Activated naive CD4-positive, alpha-beta T cell (primary cell): Measurements from ENCODE around the gene APOBEC3H.

Source experiments
- DNase-seq, 4 experiments: peaks; one replicate each; lab custom pipeline; 2025; lab: John Stamatoyannopoulos, UW

Gene APOBEC3H

GRCh38 chr22:39081016-39081415 lies 16.0 kb upstream of the APOBEC3H start:
- no peak for DNase-seq

DNA sequence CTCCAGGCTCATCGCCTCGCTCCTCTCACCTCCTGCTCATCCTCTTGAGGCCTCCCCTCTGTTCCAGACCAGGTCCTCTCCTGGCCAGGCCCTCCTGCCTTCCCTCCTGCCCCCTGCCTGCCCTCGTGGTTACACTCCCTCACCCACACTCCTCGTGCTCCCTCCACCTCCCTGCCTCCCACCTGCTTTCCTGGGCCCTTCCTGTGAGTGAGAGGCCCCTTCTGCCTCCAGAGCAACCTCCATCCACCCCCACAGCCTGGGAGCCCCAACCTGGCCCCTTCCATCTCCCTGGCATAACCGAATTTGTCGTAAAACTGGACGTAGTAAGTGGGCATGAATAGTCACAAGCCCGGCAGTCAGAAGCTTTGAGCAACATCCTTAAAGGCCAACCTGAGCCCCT lies 15.4 kb upstream of the APOBEC3H start:
- DNase-seq, result no peak

GRCh38 chr22:39083212-39084165 lies 13.6 kb upstream of the APOBEC3H start:
- no peak for DNase-seq

- no peak for DNase-seq
Measured at GRCh38 chr22:39084666-39085065, 12.4 kb upstream of the APOBEC3H start.

- no peak for DNase-seq
Measured at GRCh38 chr22:39087098-39087497, 9.9 kb upstream of the APOBEC3H start.

- no peak for DNase-seq
Measured at GRCh38 chr22:39087881-39088684, 9.0 kb upstream of the APOBEC3H start.

- no peak for DNase-seq
Measured at GRCh38 chr22:39088685-39089032, 8.4 kb upstream of the APOBEC3H start.

- no peak for DNase-seq
Measured at GRCh38 chr22:39089928-39090327, 7.1 kb upstream of the APOBEC3H start.

DNA sequence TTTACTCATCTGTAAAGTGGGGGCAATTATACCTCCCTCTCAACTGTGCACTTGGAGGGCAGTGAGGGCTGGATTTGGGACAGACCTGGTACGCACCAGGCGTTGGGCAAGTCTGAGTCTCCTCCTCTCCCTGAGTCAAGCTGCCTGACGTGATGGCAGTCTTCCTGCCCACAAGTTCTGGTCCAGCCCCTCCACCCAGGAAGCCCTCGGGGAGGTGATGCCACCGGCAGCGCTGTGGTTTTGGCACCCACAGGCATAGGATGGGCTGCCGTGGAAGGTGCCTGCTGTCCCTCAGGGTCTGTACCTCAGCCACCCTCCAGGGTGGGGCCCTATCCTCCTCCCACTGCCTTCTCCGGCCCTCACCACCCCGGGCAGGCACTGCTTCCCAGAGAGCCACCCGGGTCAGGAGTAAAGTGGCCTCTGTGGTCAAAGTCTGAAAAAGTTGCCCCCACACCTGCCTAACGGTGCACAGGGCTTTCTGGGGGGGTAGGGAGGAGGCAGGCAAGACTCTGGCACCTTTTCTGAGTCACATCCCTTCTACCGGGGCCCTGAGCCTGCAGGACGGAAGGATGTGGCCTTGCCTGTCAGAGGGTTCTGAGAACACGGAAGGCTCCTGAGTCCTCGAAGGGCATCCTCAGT lies 6.5 kb upstream of the APOBEC3H start:
- peak; percentile 20 to 76 (median 47) for DNase-seq

- no peak for DNase-seq
Measured at GRCh38 chr22:39091126-39092081, 5.6 kb upstream of the APOBEC3H start.

GRCh38 chr22:39092111-39092862 lies 4.8 kb upstream of the APOBEC3H start:
- DNase-seq, result no peak

- no peak for DNase-seq
Measured at GRCh38 chr22:39094717-39095389, 2.2 kb upstream of the APOBEC3H start.

DNA sequence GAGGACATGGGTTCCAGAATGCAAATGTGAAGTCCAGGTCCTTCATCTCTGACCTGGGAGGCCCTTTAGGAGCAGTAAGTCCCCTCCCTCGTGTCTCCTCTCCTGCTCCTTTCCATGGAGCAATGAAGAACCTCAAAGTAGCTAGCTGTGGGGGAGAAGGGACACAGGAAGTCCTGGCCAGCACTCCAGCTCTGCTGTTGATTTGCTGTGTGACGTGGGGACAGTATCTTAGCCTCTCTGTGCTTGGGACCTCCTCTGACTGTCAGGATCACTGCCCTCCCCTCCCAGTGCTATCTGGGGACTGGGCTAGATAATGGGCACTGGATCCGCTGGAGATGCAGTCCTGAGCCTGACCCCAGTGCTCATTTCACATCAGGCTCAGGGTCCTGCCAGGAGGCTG lies 1.1 kb upstream of the APOBEC3H start:
- DNase-seq, result no peak

DNA sequence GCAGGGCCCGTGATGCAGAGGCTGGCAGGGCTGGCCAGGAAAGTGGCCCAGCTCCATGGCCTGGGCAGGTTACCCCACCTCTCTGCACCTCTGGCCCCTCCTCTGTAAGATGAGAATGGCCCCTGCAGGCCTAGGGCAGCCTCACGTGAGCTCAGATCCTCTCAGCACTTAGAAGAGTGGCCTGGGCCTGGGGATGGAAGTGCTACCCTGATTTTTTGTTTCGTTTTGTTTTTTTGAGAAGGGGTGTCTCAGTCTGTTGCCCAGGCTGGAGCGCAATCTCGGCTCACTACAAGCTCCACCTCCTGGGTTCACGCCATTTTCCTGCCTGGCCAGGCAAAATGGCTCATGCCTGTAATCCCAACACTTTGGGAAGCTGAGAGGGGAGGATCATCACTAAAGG lies 982 bp downstream of the APOBEC3H start:
- DNase-seq, result no peak

DNA sequence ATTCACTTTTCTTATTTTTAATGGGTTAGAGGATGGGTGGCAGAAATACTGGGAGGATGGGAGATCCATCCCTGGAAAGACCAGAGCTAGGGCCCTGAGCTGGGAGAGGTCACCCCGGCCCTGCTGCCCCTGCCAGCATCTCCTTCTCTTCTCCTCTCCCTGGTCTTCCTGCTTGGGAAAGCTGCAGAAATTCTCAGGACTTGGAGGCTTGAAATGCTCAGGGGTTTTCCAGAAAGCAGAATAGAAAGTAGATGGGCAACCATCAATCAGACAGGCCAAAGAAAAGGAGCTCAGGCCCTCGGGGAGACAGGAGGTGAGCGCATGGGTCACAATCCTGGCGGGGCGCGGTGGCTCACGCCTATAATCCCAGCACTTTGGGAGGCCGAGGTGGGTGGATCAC lies 1.5 kb downstream of the APOBEC3H start:
- no peak for DNase-seq

- no peak for DNase-seq
Measured at GRCh38 chr22:39101226-39101625, 4.2 kb downstream of the APOBEC3H start.

GRCh38 chr22:39103431-39103830 lies 6.4 kb downstream of the APOBEC3H start:
- no peak for DNase-seq

DNA sequence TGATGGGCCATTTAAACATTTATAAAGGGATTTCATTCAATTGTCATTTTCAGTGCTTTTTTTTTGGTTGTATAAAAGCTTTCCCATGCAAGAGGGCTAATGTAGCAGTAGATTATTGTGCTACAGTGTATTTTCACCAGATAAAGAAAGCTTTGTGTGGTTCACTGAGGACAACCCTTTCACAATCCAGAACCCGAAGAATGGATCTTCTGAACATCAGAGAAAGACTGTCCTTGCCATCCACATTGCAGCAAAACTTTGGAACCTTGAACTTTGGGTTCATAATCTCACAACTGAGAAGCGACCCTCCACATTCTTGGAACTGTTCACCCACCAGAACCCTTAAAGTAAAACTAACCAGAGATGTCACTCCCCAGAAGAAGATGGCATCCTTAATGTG lies 9.3 kb downstream of the APOBEC3H start:
- no peak for DNase-seq

DNA sequence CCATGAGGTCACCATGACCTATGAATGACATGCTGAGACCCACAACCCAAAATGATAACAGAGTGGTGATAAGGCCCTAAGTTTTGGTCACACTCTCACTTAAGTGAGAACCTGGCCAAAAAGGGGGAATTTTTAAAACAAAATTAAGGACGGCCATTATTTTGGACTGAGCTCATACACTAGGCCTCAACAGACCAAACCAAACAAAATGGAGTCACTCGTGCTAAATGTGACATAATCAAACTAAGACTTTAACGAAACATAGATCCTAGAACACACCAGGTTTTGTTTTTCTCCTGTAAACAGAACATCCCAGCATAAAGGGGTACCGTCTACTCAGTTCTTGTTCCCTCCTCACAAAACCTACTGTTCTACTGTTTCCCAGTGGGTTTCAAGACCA lies 11.4 kb downstream of the APOBEC3H start:
- no peak for DNase-seq

- DNase-seq, result no peak
Measured at GRCh38 chr22:39109361-39109760, 12.3 kb downstream of the APOBEC3H start.
